Mesenchymal stem cell (in vitro differentiated cells and primary cell): ENCODE results near the gene TBCK.

Experiments
- DNase-seq: peaks from one replicate; pipeline ENCODE4 v3.0.0-alpha.2; 2013
- H2AFZ ChIP-seq: one replicate; pipeline ENCODE4 v1.6.1; 2013; ENCODE audit warnings: low read depth, mild to moderate bottlenecking, control low read depth, inconsistent platforms, low read length, moderate library complexity
- H2AK5ac ChIP-seq: 2 replicates; pipeline ENCODE4 v1.6.1; 2013; ENCODE audit warnings: low read length, moderate library complexity, mild to moderate bottlenecking, inconsistent platforms; ENCODE audit not compliant: severe bottlenecking
- H2BK120ac ChIP-seq: one replicate; pipeline ENCODE4 v1.6.1; 2013; ENCODE audit warnings: low read depth, mild to moderate bottlenecking, inconsistent platforms, low read length, moderate library complexity
- H2BK12ac ChIP-seq, 2 experiments: one replicate each; pipeline ENCODE4 v1.6.1; 2013; ENCODE audit warnings: inconsistent platforms in 2 of 2, low read length in 2 of 2, mild to moderate bottlenecking in 2 of 2, moderate library complexity in 2 of 2, control low read depth in 1 of 2
- H2BK15ac ChIP-seq: one replicate; pipeline ENCODE4 v1.6.1; 2013; ENCODE audit warnings: mild to moderate bottlenecking, low read depth, inconsistent platforms; ENCODE audit not compliant: poor library complexity, severe bottlenecking
- H2BK5ac ChIP-seq: 2 replicates; pipeline ENCODE4 v1.6.1; 2013; ENCODE audit warnings: low read depth, mild to moderate bottlenecking, low read length, control low read depth, inconsistent platforms; ENCODE audit not compliant: poor library complexity, severe bottlenecking
- H3K14ac ChIP-seq, 2 experiments: one replicate each; pipeline ENCODE4 v1.6.1; 2013; ENCODE audit warnings: inconsistent platforms in 2 of 2, low read length in 2 of 2, control low read depth in 1 of 2, mild to moderate bottlenecking in 1 of 2, moderate library complexity in 1 of 2
- H3K18ac ChIP-seq, 2 experiments: one replicate each; pipeline ENCODE4 v1.6.1; 2013; ENCODE audit warnings: inconsistent platforms in 2 of 2, low read length in 2 of 2, control low read depth in 1 of 2, low read depth in 1 of 2, mild to moderate bottlenecking in 1 of 2
- H3K23ac ChIP-seq, 2 experiments: one replicate each; pipeline ENCODE4 v1.6.1; 2013; ENCODE audit warnings: inconsistent platforms in 2 of 2, low read length in 2 of 2, mild to moderate bottlenecking in 2 of 2, moderate library complexity in 2 of 2, control low read depth in 1 of 2
- H3K27ac ChIP-seq: 2 replicates; pipeline ENCODE4 v1.5.1; 2013; ENCODE audit warnings: mild to moderate bottlenecking, moderate library complexity, low read length, control low read depth, inconsistent platforms; ENCODE audit not compliant: poor library complexity, severe bottlenecking
- H3K27me3 ChIP-seq, 2 experiments: 2 replicates each; pipeline versions ENCODE4 v1.6.1 to v1.7.0; 2013; ENCODE audit warnings: low read length in 2 of 2, mild to moderate bottlenecking in 2 of 2, moderate library complexity in 2 of 2, control low read depth in 1 of 2, inconsistent platforms in 1 of 2; ENCODE audit not compliant: control insufficient read depth in 1 of 2, insufficient read depth in 1 of 2
- H3K36me3 ChIP-seq, 2 experiments: 2 replicates each; pipeline versions ENCODE4 v1.6.1 to v1.7.0; 2013; ENCODE audit warnings: low read length in 2 of 2, control low read depth in 1 of 2, inconsistent platforms in 1 of 2, low read depth in 1 of 2, mild to moderate bottlenecking in 1 of 2; ENCODE audit not compliant: insufficient read depth in 2 of 2, control insufficient read depth in 1 of 2
- H3K4ac ChIP-seq, 2 experiments: one replicate each; pipeline ENCODE4 v1.6.1; 2013; ENCODE audit warnings: inconsistent platforms in 2 of 2, low read length in 2 of 2, mild to moderate bottlenecking in 2 of 2, moderate library complexity in 2 of 2, control low read depth in 1 of 2, low read depth in 1 of 2
- H3K4me1 ChIP-seq: 2 replicates; pipeline ENCODE4 v1.6.1; 2013; ENCODE audit warnings: low read depth, low read length, control low read depth; ENCODE audit not compliant: control insufficient read depth, insufficient read depth
- H3K4me2 ChIP-seq: 2 replicates; pipeline ENCODE4 v1.6.1; 2013; ENCODE audit warnings: low read length, mild to moderate bottlenecking, inconsistent platforms; ENCODE audit not compliant: poor library complexity, severe bottlenecking
- H3K4me3 ChIP-seq, 2 experiments: 2 replicates each; pipeline versions ENCODE4 v1.5.1 to v1.7.0; 2013; ENCODE audit warnings: low read length in 2 of 2, mild to moderate bottlenecking in 2 of 2, control low read depth in 1 of 2, low read depth in 1 of 2; ENCODE audit not compliant: insufficient read depth in 1 of 2
- H3K79me1 ChIP-seq: replicated peaks from 2 replicates; pipeline ENCODE4 v1.6.1; 2013; ENCODE audit warnings: mild to moderate bottlenecking, control low read depth, low read length, inconsistent platforms; ENCODE audit not compliant: poor library complexity, severe bottlenecking
- H3K9ac ChIP-seq: 2 replicates; pipeline ENCODE4 v1.7.0; 2013; ENCODE audit warnings: mild to moderate bottlenecking, low read length, moderate library complexity
- H3K9me3 ChIP-seq: 2 replicates; pipeline ENCODE4 v1.7.0; 2013; ENCODE audit warnings: mild to moderate bottlenecking, low read length; ENCODE audit not compliant: control insufficient read depth
- H4K8ac ChIP-seq: one replicate; pipeline ENCODE4 v1.6.1; 2013; ENCODE audit warnings: inconsistent platforms, mild to moderate bottlenecking, low read length, moderate library complexity
- H4K91ac ChIP-seq: one replicate; pipeline ENCODE4 v1.6.1; 2013; ENCODE audit warnings: mild to moderate bottlenecking, low read length, inconsistent platforms
- WGBS: methylation state at CpG from one replicate; pipeline ENCODE4 v1.1.7; 2013; ENCODE audit warnings: mixed read lengths; 5-methylcytosine and 5-hydroxymethylcytosine counted together

Gene TBCK

DNA sequence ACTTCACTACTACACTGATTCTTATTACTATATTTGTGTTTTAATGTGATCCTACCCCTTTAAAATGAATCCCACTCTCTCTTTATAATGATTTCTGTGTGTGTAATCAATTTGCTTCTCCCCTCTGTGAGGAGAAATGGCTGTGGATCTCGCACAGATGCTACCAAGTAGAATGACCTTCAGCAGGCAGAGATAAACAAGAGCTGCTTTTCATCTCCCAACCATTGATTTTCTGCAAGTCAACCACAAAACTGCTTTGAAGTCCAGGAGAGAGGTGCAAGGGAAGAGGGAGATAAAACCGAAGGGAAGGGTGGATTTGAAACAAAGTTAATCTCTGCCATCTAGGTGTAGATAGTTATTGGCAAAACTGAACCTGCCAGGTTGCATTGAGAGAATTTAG is 279.2 kb downstream of the TBCK start:
- H3K23ac ChIP-seq: no peak overlapping the region
- 36% methylated on average over 2 of the region's 2 CpGs for WGBS
- no peak overlapping the region for H2BK5ac ChIP-seq
- no peak overlapping the region for H2BK120ac ChIP-seq
- H2BK12ac ChIP-seq: no peak overlapping the region
- H3K36me3 ChIP-seq: no peaks in the 10 kb centered on the region
- H3K27ac ChIP-seq: no peak overlapping the region
- peaks cover 1% of the 10 kb centered on the region for H3K9me3 ChIP-seq
- no peak overlapping the region for H2AFZ ChIP-seq
- no peak for DNase-seq
- H3K4me1 ChIP-seq: peaks cover 6% of the 10 kb centered on the region
- H2BK15ac ChIP-seq: no peak overlapping the region
- no peak overlapping the region for H3K4ac ChIP-seq
- no peak overlapping the region for H2AK5ac ChIP-seq
- H3K9ac ChIP-seq: no peak overlapping the region
- H3K14ac ChIP-seq: no peak overlapping the region
- no peak overlapping the region for H3K4me3 ChIP-seq
- no peak overlapping the region for H3K18ac ChIP-seq
- H4K91ac ChIP-seq: no peak overlapping the region
- no peaks in the 10 kb centered on the region for H3K27me3 ChIP-seq
- no peaks in the 10 kb centered on the region for H3K79me1 ChIP-seq
- no peak overlapping the region for H3K4me2 ChIP-seq
- no peak overlapping the region for H4K8ac ChIP-seq

DNA sequence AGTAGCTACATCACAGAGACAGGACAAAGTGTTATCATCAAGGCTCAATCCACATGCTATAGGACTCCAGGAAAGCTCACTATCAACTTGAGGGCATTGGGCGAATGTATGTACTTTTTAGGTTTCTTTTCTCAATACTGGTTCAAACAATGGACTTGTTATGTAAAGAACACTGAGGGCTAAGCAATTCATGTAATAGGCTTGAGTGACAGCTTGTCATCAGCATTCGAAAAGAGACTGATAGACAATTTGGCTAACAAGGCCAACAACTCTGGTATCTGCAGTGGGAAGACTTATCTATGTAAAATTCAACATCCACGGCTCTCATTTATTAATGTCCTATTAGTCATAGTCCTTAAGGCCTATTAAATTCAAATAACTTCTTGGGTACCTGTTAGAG is 279.7 kb downstream of the TBCK start:
- Histone ChIP-seq H3K79me1 (no peaks in the 10 kb centered on the region), H3K4me3 (no peak overlapping the region), H2BK120ac (no peak overlapping the region), H3K18ac (no peak overlapping the region), H2AFZ (no peak overlapping the region), H3K4ac (no peak overlapping the region), H4K91ac (no peak overlapping the region), H3K4me1 (peaks cover 6% of the 10 kb centered on the region), H3K9me3 (peaks cover 7% of the 10 kb centered on the region), H2BK15ac (no peak overlapping the region), H2BK5ac (no peak overlapping the region), H2BK12ac (no peak overlapping the region), H3K23ac (no peak overlapping the region), H4K8ac (no peak overlapping the region), H3K27me3 (no peaks in the 10 kb centered on the region), H2AK5ac (peak overlapping the region; percentile 22), H3K4me2 (no peak overlapping the region), H3K27ac (no peak overlapping the region), H3K14ac (peak overlapping the region in 1 of 2 experiments; percentile 59), H3K36me3 (no peaks in the 10 kb centered on the region), H3K9ac (no peak overlapping the region)
- WGBS: 97% methylated on average over 2 of the region's 3 CpGs
- DNase-seq: no peak

DNA sequence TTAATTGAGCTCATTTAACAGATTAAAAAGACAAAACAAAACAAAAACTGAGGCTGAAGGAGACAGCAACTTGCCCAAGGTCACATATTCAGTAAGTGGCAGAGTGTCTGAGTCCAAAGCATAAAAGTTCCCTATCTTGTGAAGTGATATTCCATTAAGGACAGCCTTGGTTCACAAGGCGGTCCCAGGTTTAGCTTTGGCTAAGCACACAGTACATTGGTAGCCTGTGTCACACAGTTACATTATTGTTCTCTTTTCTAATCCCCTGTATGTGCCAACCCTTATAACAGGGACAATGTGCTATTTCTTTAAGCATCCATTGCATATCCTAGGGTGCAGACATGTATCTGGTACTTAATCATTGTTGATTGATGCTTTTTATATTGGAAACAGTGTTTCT is 280.8 kb downstream of the TBCK start:
- DNase-seq: no peak
- H3K4me3 ChIP-seq: no peak overlapping the region
- WGBS: 96% methylated on average over 1 of the region's 1 CpG

GRCh38 chr4:106034751-106035150 is 281.3 kb downstream of the TBCK start:
- Histone ChIP-seq H4K8ac (no peak overlapping the region), H3K4me2 (no peak overlapping the region), H3K27me3 (no peaks in the 10 kb centered on the region), H3K9ac (no peak overlapping the region), H3K14ac (no peak overlapping the region), H2BK15ac (no peak overlapping the region), H3K4me1 (peaks cover 6% of the 10 kb centered on the region), H3K36me3 (no peaks in the 10 kb centered on the region), H3K27ac (peak overlapping the region; percentile 92), H3K4ac (no peak overlapping the region), H2BK12ac (no peak overlapping the region), H2AFZ (no peak overlapping the region), H4K91ac (no peak overlapping the region), H3K23ac (no peak overlapping the region), H2BK5ac (peak overlapping the region; percentile 24), H3K9me3 (peaks cover 14% of the 10 kb centered on the region), H2AK5ac (no peak overlapping the region), H2BK120ac (no peak overlapping the region), H3K79me1 (no peaks in the 10 kb centered on the region), H3K4me3 (no peak overlapping the region), H3K18ac (peak overlapping the region in 1 of 2 experiments; percentile 57)
- DNase-seq: peak; percentile 44

More for the DNA sequence above, 280.8 kb downstream of the TBCK start:
- Histone ChIP-seq H3K14ac (no peak overlapping the region), H3K36me3 (no peaks in the 10 kb centered on the region), H3K9ac (no peak overlapping the region), H3K27me3 (no peaks in the 10 kb centered on the region), H3K18ac (no peak overlapping the region), H2AFZ (no peak overlapping the region), H4K91ac (no peak overlapping the region), H3K4ac (no peak overlapping the region), H2BK12ac (no peak overlapping the region), H2BK120ac (no peak overlapping the region), H3K4me2 (no peak overlapping the region), H3K27ac (peak overlapping the region; percentile 92), H3K4me1 (peaks cover 6% of the 10 kb centered on the region), H4K8ac (no peak overlapping the region), H2AK5ac (no peak overlapping the region), H3K79me1 (no peaks in the 10 kb centered on the region), H3K9me3 (peaks cover 14% of the 10 kb centered on the region), H2BK15ac (no peak overlapping the region), H2BK5ac (no peak overlapping the region), H3K23ac (no peak overlapping the region)
